Fibroblast of lung (primary cell): ENCODE results near the gene LIMA1. TPM values are rescaled to one million over a fixed set of nuclear protein-coding genes. Genes with fewer than 3 reads are reported as not detected.
"Not testable (repeated sequence)": the region's sequence is repeated elsewhere in the genome, so short reads cannot be mapped to it uniquely, and the experiment has no call there.

Experiments used
- DNase-seq, 2 donors: peaks; one replicate each; pipeline versions ENCODE4 v3.0.0 to v3.0.0-alpha.2; 2010; ENCODE audit warnings: low read depth in 2 of 2
- H2AFZ ChIP-seq: 2 replicates; pipeline ENCODE4 v1.5.1; 2012; ENCODE audit warnings: low read length, control low read depth, inconsistent platforms
- H3K27ac ChIP-seq: 2 replicates; pipeline ENCODE4 v1.5.1; 2011; ENCODE audit warnings: low read length, control low read depth; ENCODE audit not compliant: insufficient read depth
- H3K27me3 ChIP-seq: 2 replicates; pipeline ENCODE4 v1.5.1; 2011; ENCODE audit warnings: mild to moderate bottlenecking, low read length; ENCODE audit not compliant: control insufficient read depth, insufficient read depth
- H3K36me3 ChIP-seq: 2 replicates; pipeline ENCODE4 v1.5.1; 2011; ENCODE audit warnings: low read length; ENCODE audit not compliant: control insufficient read depth, insufficient read depth
- H3K4me1 ChIP-seq: 2 replicates; pipeline ENCODE4 v1.5.1; 2011; ENCODE audit warnings: low read length; ENCODE audit not compliant: control insufficient read depth, insufficient read depth; ENCODE audit errors: extremely low read depth
- H3K4me2 ChIP-seq: 2 replicates; pipeline ENCODE4 v1.5.1; 2011; ENCODE audit warnings: low read length, control low read depth; ENCODE audit not compliant: insufficient read depth; ENCODE audit errors: extremely low read depth
- H3K4me3 ChIP-seq, 4 experiments: fragments of 200-600 bp in 1 of 4; sonication (generic) in 1 of 4; replicated peaks in 1 of 4; 2 replicates each; pipeline ENCODE4 v1.5.1; 2011 to 2016; ENCODE audit warnings: low read length in 4 of 4, low read depth in 3 of 4, mild to moderate bottlenecking in 3 of 4, control low read depth in 2 of 4, inconsistent platforms in 1 of 4, mixed read lengths in 1 of 4; ENCODE audit not compliant: insufficient read depth in 1 of 4; ENCODE audit errors: control extremely low read depth in 1 of 4
- H3K79me2 ChIP-seq: 2 replicates; pipeline ENCODE4 v1.5.1; 2012; ENCODE audit warnings: mild to moderate bottlenecking, low read length, inconsistent platforms; ENCODE audit not compliant: control insufficient read depth, insufficient read depth
- H3K9ac ChIP-seq: 2 replicates; pipeline ENCODE4 v1.5.1; 2011; ENCODE audit warnings: mild to moderate bottlenecking, low read length, control low read depth; ENCODE audit not compliant: insufficient read depth
- H3K9me3 ChIP-seq: 2 replicates; pipeline ENCODE4 v1.5.1; 2012; ENCODE audit warnings: low read depth, low read length; ENCODE audit not compliant: control insufficient read depth, insufficient read depth
- H4K20me1 ChIP-seq: 2 replicates; pipeline ENCODE4 v1.5.1; 2011; ENCODE audit warnings: low read length; ENCODE audit not compliant: control insufficient read depth, insufficient read depth; ENCODE audit errors: extremely low read depth
- CTCF ChIP-seq, 2 donors: IDR thresholded peaks in 1 of 2; conservative IDR thresholded peaks in 1 of 2; 1 replicate in 1 of 2; 2 replicates in 1 of 2; pipeline ENCODE4 v1.5.1; 2011 to 2012; ENCODE audit warnings: low read length in 2 of 2, control low read depth in 1 of 2, inconsistent platforms in 1 of 2, low read depth in 1 of 2, mild to moderate bottlenecking in 1 of 2
- EZH2 ChIP-seq: IDR thresholded peaks from 2 replicates; pipeline ENCODE4 v1.5.1; 2012; ENCODE audit warnings: low read length, control low read depth, mild to moderate bottlenecking; ENCODE audit errors: missing control alignments
- polyA plus RNA-seq, 2 donors: library from polyadenylated mRNA; depleted of rRNA in 1 of 2; stranded (reverse) in 1 of 2; unstranded in 1 of 2; fragments of >200 nt; gene quantifications; 2 replicates each; pipeline ENCODE4 v1.2.1, GENCODE V29; 2011 to 2012; ENCODE audit warnings: missing spikeins in 1 of 2
- total RNA-seq: library from RNA; depleted of rRNA; stranded (reverse); fragments of >200 nt; gene quantifications from 2 replicates; pipeline ENCODE4 v1.2.1, GENCODE V29; 2014

The LIMA1 gene
- total and polyA plus RNA-seq, 2 donors (not counting 1 experiment from before 2014, with no cell fraction given) = 171 to 308 TPM

- no peaks in the 10 kb centered on the region for H4K20me1 ChIP-seq
- H3K79me2 ChIP-seq = peaks cover 13% of the 10 kb centered on the region
- no peak for DNase-seq
Observed at GRCh38 chr12:50156641-50157040, 126.7 kb downstream of the LIMA1 start.

GRCh38 chr12:50154947-50155346 lies 128.4 kb downstream of the LIMA1 start:
- H3K4me2 ChIP-seq, H4K20me1 ChIP-seq, H3K27me3 ChIP-seq, H3K79me2 ChIP-seq, H3K36me3 ChIP-seq, H2AFZ ChIP-seq, H3K27ac ChIP-seq, DNase-seq, H3K4me3 ChIP-seq, H3K9me3 ChIP-seq, H3K4me1 ChIP-seq, H3K9ac ChIP-seq: not testable (repeated sequence)

More at GRCh38 chr12:50156641-50157040, 126.7 kb downstream of the LIMA1 start:
- H3K9ac ChIP-seq = no peak overlapping the region
- no peak overlapping the region for H3K27ac ChIP-seq
- H3K4me3 ChIP-seq = no peak overlapping the region
- H3K9me3 ChIP-seq = no peaks in the 10 kb centered on the region
- TF ChIP-seq CTCF (conservative IDR thresholded peaks at IDR 0.05 in 1 of 2, IDR thresholded peaks at IDR 0.05 in 1 of 2; ENCODE audit: low read depth in 1 of 2, low read length in 2 of 2) (no peak), EZH2 (no peak)
- no peak overlapping the region for H2AFZ ChIP-seq
- H3K4me2 ChIP-seq = no peak overlapping the region
- H3K4me1 ChIP-seq = no peaks in the 10 kb centered on the region
- no peaks in the 10 kb centered on the region for H3K36me3 ChIP-seq
- H3K27me3 ChIP-seq = no peaks in the 10 kb centered on the region

GRCh38 chr12:50151047-50151687 lies 132.2 kb downstream of the LIMA1 start:
- peak in 1 of 2 donors; percentile 62 for DNase-seq
- Histone ChIP-seq H3K27ac (no peak overlapping the region), H3K27me3 (no peaks in the 10 kb centered on the region), H3K4me2 (no peak overlapping the region), H3K4me1 (no peaks in the 10 kb centered on the region), H3K4me3 (no peak overlapping the region), H4K20me1 (no peaks in the 10 kb centered on the region), H3K36me3 (no peaks in the 10 kb centered on the region), H3K9me3 (no peaks in the 10 kb centered on the region), H2AFZ (no peak overlapping the region), H3K9ac (no peak overlapping the region), H3K79me2 (peaks cover 4% of the 10 kb centered on the region)
- TF ChIP-seq CTCF (conservative IDR thresholded peaks at IDR 0.05 in 1 of 2, IDR thresholded peaks at IDR 0.05 in 1 of 2; ENCODE audit: low read depth in 1 of 2, low read length in 2 of 2) (no peak), EZH2 (no peak)
